ENCODE results near the gene SHB.

DNA sequence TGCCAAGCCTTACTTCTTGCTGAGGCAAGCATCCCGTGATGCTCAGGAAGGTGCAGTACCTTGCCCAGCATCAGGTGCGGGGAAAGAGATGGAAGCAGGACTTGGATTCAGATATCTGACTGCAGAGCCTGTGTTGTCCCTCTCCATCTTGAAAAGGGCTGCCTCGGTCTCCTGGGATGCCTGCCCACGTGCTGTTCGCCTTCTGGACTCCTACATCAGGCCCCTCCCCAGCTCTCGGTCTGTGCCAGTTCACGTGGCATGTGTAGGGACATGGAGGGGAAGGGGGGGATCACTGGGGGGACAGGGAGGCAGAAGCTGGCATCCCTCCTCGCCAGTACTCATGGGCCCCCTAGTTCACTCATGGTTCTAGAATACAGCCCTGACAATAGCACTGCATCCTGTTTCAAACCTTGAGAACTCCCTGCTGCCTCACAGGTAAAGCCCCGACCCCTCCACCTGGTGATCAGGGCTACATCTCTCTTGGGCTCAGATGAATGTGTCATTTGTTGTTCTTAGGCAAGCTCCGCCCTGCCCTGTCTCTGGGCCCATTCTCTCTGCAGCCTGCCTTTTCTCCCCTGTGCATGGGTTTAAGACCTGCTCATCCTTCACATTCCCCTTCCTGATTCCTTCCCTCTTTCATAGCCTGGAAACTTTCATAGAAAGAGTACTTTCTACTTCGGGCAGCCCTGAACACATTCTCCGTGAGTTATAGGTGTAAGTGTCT is 126.2 kb downstream of the SHB start:
- TF ChIP-seq POLR2A (IDR thresholded peaks at IDR 0.05) = no peak
- TF ChIP-seq, protein P1, sequence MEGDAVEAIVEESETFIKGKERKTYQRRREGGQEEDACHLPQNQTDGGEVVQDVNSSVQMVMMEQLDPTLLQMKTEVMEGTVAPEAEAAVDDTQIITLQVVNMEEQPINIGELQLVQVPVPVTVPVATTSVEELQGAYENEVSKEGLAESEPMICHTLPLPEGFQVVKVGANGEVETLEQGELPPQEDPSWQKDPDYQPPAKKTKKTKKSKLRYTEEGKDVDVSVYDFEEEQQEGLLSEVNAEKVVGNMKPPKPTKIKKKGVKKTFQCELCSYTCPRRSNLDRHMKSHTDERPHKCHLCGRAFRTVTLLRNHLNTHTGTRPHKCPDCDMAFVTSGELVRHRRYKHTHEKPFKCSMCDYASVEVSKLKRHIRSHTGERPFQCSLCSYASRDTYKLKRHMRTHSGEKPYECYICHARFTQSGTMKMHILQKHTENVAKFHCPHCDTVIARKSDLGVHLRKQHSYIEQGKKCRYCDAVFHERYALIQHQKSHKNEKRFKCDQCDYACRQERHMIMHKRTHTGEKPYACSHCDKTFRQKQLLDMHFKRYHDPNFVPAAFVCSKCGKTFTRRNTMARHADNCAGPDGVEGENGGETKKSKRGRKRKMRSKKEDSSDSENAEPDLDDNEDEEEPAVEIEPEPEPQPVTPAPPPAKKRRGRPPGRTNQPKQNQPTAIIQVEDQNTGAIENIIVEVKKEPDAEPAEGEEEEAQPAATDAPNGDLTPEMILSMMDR (IDR thresholded peaks at IDR 0.05) = no peak
